H1 (cell line): Measurements from ENCODE around the gene MED29. TPM values are rescaled to one million over a fixed set of nuclear protein-coding genes. Genes with fewer than 3 reads are reported as not detected.

Experiments
- CTCF ChIA-PET: fragments of 300-600 bp; sonication (Branson Sonifier 250); formaldehyde crosslinking; loops from one replicate; lab custom pipeline; 2021; ENCODE audit not compliant: partially characterized antibody; lab: Charles Lee
- POLR2A ChIA-PET: fragments of 300-600 bp; sonication (Branson Sonifier 250); formaldehyde crosslinking; loops from one replicate; lab custom pipeline; 2021; ENCODE audit warnings: inconsistent platforms; ENCODE audit not compliant: partially characterized antibody; lab: Charles Lee
- DNase-seq, 2 experiments: peaks; one replicate each; pipeline versions ENCODE4 v3.0.0 to v3.0.0-alpha.2; 2010 to 2022; ENCODE audit warnings: low spot score in 2 of 2, low read depth in 1 of 2, mixed read lengths in 1 of 2
- FAIRE-seq: peaks from 2 replicates; lab custom pipeline; 2011; peaks lifted over from hg19 to GRCh38; lab: Jason Lieb, UNC
- H2AFZ ChIP-seq: 2 replicates; pipeline ENCODE4 v1.8.1; 2012; ENCODE audit warnings: low read length, inconsistent platforms
- H2AK5ac ChIP-seq: 2 replicates; pipeline ENCODE4 v1.6.1; 2013; ENCODE audit warnings: low read depth, low read length
- H2BK120ac ChIP-seq: replicated peaks from 2 replicates; pipeline ENCODE3; 2013; ENCODE audit warnings: low read depth, low read length, inconsistent platforms
- H2BK12ac ChIP-seq: 2 replicates; pipeline ENCODE4 v1.6.1; 2013; ENCODE audit warnings: low read depth, low read length
- H2BK15ac ChIP-seq: 2 replicates; pipeline ENCODE4 v1.6.1; 2013; ENCODE audit warnings: low read length
- H2BK20ac ChIP-seq: 2 replicates; pipeline ENCODE4 v1.6.1; 2013; ENCODE audit warnings: low read length
- H2BK5ac ChIP-seq: 2 replicates; pipeline ENCODE4 v1.6.1; 2013; ENCODE audit warnings: low read depth, low read length
- H3K14ac ChIP-seq: 2 replicates; pipeline ENCODE4 v1.6.1; 2013; ENCODE audit warnings: inconsistent platforms; ENCODE audit not compliant: insufficient read length
- H3K18ac ChIP-seq: 2 replicates; pipeline ENCODE4 v1.6.1; 2013; ENCODE audit warnings: low read length; ENCODE audit errors: extremely low read depth
- H3K23ac ChIP-seq: 2 replicates; pipeline ENCODE4 v1.6.1; 2013; ENCODE audit warnings: inconsistent platforms; ENCODE audit not compliant: insufficient read length
- H3K23me2 ChIP-seq: 2 replicates; pipeline ENCODE4 v1.6.1; 2013; ENCODE audit warnings: low read depth, low read length
- H3K27ac ChIP-seq: 2 replicates; pipeline ENCODE4 v1.6.1; 2011; ENCODE audit warnings: low read depth, low read length, inconsistent platforms
- H3K27me3 ChIP-seq, 4 experiments: replicated peaks in 1 of 4; 1 replicate in 1 of 4; 2 replicates in 3 of 4; pipeline versions ENCODE4 v1.6.1 to v1.8.1; 2011 to 2013; ENCODE audit warnings: low read length in 3 of 4, mild to moderate bottlenecking in 3 of 4, inconsistent platforms in 2 of 4, mixed read lengths in 2 of 4, moderate library complexity in 1 of 4; ENCODE audit not compliant: control insufficient read depth in 3 of 4, insufficient read depth in 3 of 4; ENCODE audit errors: extremely low read depth in 1 of 4
- H3K36me3 ChIP-seq, 4 experiments: 2 replicates each; pipeline versions ENCODE4 v1.6.1 to v1.8.1; 2011 to 2013; ENCODE audit warnings: mild to moderate bottlenecking in 4 of 4, low read length in 3 of 4, moderate library complexity in 2 of 4, control low read depth in 1 of 4, inconsistent platforms in 1 of 4; ENCODE audit not compliant: insufficient read depth in 4 of 4, control insufficient read depth in 2 of 4
- H3K4ac ChIP-seq: replicated peaks from 2 replicates; pipeline ENCODE3; 2013; ENCODE audit warnings: low read length, low read depth, mixed read lengths, inconsistent platforms; ENCODE audit not compliant: insufficient read length
- H3K4me1 ChIP-seq, 4 experiments: replicated peaks in 1 of 4; 1 replicate in 1 of 4; 2 replicates in 3 of 4; pipeline versions ENCODE4 v1.6.1 to v1.8.1; 2011 to 2013; ENCODE audit warnings: low read length in 3 of 4, inconsistent platforms in 2 of 4, mixed read lengths in 1 of 4; ENCODE audit not compliant: insufficient read depth in 4 of 4, control insufficient read depth in 3 of 4
- H3K4me2 ChIP-seq, 2 experiments: 2 replicates each; pipeline versions ENCODE4 v1.6.1 to v1.8.1; 2011 to 2013; ENCODE audit warnings: low read depth in 2 of 2, low read length in 2 of 2, control low read depth in 1 of 2, inconsistent platforms in 1 of 2, mild to moderate bottlenecking in 1 of 2; ENCODE audit not compliant: insufficient read depth in 1 of 2
- H3K4me3 ChIP-seq, 4 experiments: fragments of 200-600, 300-600 bp in 1 of 4; sonication (generic), shearing (Covaris generic), sonication (Bioruptor Twin) in 1 of 4; 2 replicates each; pipeline versions ENCODE4 v1.5.1 to v1.8.1; 2011 to 2016; ENCODE audit warnings: low read length in 4 of 4, low read depth in 3 of 4, control low read depth in 2 of 4, inconsistent platforms in 2 of 4, mild to moderate bottlenecking in 2 of 4, mixed read lengths in 1 of 4, moderate library complexity in 1 of 4; ENCODE audit not compliant: insufficient read depth in 2 of 4; ENCODE audit errors: extremely low read depth in 1 of 4
- H3K56ac ChIP-seq: replicated peaks from 2 replicates; pipeline ENCODE3; 2013; ENCODE audit warnings: low read depth, mild to moderate bottlenecking, mixed read lengths, low read length, inconsistent platforms; ENCODE audit not compliant: insufficient read length
- H3K79me1 ChIP-seq: 2 replicates; pipeline ENCODE4 v1.6.1; 2013; ENCODE audit warnings: low read depth, low read length, control low read depth
- H3K79me2 ChIP-seq, 2 experiments: 2 replicates each; pipeline versions ENCODE4 v1.6.1 to v1.8.1; 2012 to 2013; ENCODE audit warnings: low read length in 2 of 2, mild to moderate bottlenecking in 2 of 2, inconsistent platforms in 1 of 2; ENCODE audit not compliant: insufficient read depth in 2 of 2, control insufficient read depth in 1 of 2
- H3K9ac ChIP-seq, 4 experiments: replicated peaks in 1 of 4; 1 replicate in 1 of 4; 2 replicates in 3 of 4; pipeline versions ENCODE4 v1.6.1 to v1.8.1; 2011 to 2013; ENCODE audit warnings: low read depth in 3 of 4, low read length in 3 of 4, control low read depth in 2 of 4, mild to moderate bottlenecking in 2 of 4, moderate library complexity in 2 of 4, inconsistent platforms in 1 of 4; ENCODE audit errors: extremely low read depth in 1 of 4
- H3K9me3 ChIP-seq, 2 experiments: 2 replicates each; pipeline versions ENCODE4 v1.6.1 to v1.8.1; 2012 to 2013; ENCODE audit warnings: mild to moderate bottlenecking in 2 of 2, moderate library complexity in 2 of 2, control low read depth in 1 of 2, inconsistent platforms in 1 of 2, low read depth in 1 of 2, low read length in 1 of 2, mixed read lengths in 1 of 2; ENCODE audit not compliant: insufficient read depth in 2 of 2
- H4K20me1 ChIP-seq, 2 experiments: replicated peaks in 1 of 2; 2 replicates each; pipeline versions ENCODE3 to v1.8.1; 2011 to 2013; ENCODE audit warnings: inconsistent platforms in 2 of 2, low read length in 2 of 2, mild to moderate bottlenecking in 1 of 2; ENCODE audit not compliant: insufficient read depth in 2 of 2, control insufficient read depth in 1 of 2
- H4K5ac ChIP-seq: 2 replicates; pipeline ENCODE4 v1.6.1; 2013; ENCODE audit warnings: low read length, low read depth, mixed read lengths, inconsistent platforms; ENCODE audit not compliant: insufficient read length
- H4K8ac ChIP-seq: 2 replicates; pipeline ENCODE4 v1.8.0; 2013; ENCODE audit warnings: mild to moderate bottlenecking, moderate library complexity, low read length, inconsistent platforms; ENCODE audit not compliant: insufficient read depth; ENCODE audit errors: extremely low read depth
- H4K91ac ChIP-seq: replicated peaks from 2 replicates; pipeline ENCODE3; 2013; ENCODE audit warnings: low read length, mixed read lengths, inconsistent platforms; ENCODE audit not compliant: insufficient read length
- RAD21 ChIP-seq, 2 experiments: IDR thresholded peaks in 1 of 2; conservative IDR thresholded peaks in 1 of 2; 2 replicates each; pipeline ENCODE4 v1.6.1; 2011; ENCODE audit warnings: low read depth in 2 of 2, low read length in 2 of 2, improper control_type of control experiment in 1 of 2, inconsistent platforms in 1 of 2, mild to moderate bottlenecking in 1 of 2, moderate library complexity in 1 of 2
- RXRA ChIP-seq: IDR thresholded peaks from 2 replicates; pipeline ENCODE4 v1.6.1; 2011; ENCODE audit warnings: low read depth, mild to moderate bottlenecking, low read length, moderate library complexity; ENCODE audit not compliant: insufficient read depth
- WGBS, 2 experiments: shearing (Covaris generic) in 1 of 2; methylation state at CpG; one replicate each; pipeline versions ENCODE4 v1.1.6 to v1.1.7; 2013 to 2015; ENCODE audit warnings: low lambda C conversion rate in 2 of 2, mixed read lengths in 2 of 2, inconsistent platforms in 1 of 2, low coverage in 1 of 2, missing lambda C conversion rate in 1 of 2; ENCODE audit not compliant: insufficient replicate concordance in 2 of 2, insufficient coverage in 1 of 2, insufficient read length in 1 of 2; ENCODE audit errors: extremely low coverage in 1 of 2, missing lambda C conversion rate in 1 of 2; 5-methylcytosine and 5-hydroxymethylcytosine counted together
- polyA plus RNA-seq, 7 experiments: library from polyadenylated mRNA; depleted of rRNA in 3 of 7; stranded (reverse) in 5 of 7; unstranded in 2 of 7; fragments of >200 nt in 5 of 7; fragments of 200-250 nt in 2 of 7; gene quantifications; 1 replicate in 5 of 7; 2 replicates in 1 of 7; 4 replicates in 1 of 7; pipeline versions ENCODE4 v1.2.1 to v1.2.3, GENCODE V29; 2011 to 2013; ENCODE audit warnings: missing spikeins in 2 of 7, mixed read lengths in 2 of 7
- total RNA-seq: library from RNA; stranded (reverse); fragmentation: NEBNext Ultra II Directional; extraction: Animal tissue kit (Norgen Biotek cat#: 25700); gene quantifications from 2 replicates; pipeline ENCODE4 v1.2.1, GENCODE V29; 2021

MED29 gene
- total and polyA plus RNA-seq, 2 of the 8 experiments (the other 6 are each of a cell fraction or from before 2014, with no cell fraction given): 31.1 to 52.5 TPM

- no peak overlapping the region for H3K4me2 ChIP-seq
- no peak overlapping the region for H3K9ac ChIP-seq
- H3K79me2 ChIP-seq: no peaks in the 10 kb centered on the region
- H3K36me3 ChIP-seq: peaks cover 9 to 45% (median 31%) of the 10 kb centered on the region in 4 experiments
- no peak overlapping the region for H2BK15ac ChIP-seq
- peaks cover 2% of the 10 kb centered on the region; the same call in 1 of the 2 replicates for H3K79me1 ChIP-seq
- WGBS, 2 experiments: 90 to 100% methylated on average over 1 to 2 of the region's 2 CpGs
- H4K20me1 ChIP-seq: peaks cover 7 to 14% of the 10 kb centered on the region in 2 experiments
- no peaks in the 10 kb centered on the region for H3K9me3 ChIP-seq
- no peak overlapping the region for H4K91ac ChIP-seq
- H3K56ac ChIP-seq: no peak overlapping the region
- no peaks in the 10 kb centered on the region for H3K23me2 ChIP-seq
- no peak overlapping the region for H3K18ac ChIP-seq
- no peaks in the 10 kb centered on the region for H3K27me3 ChIP-seq
- no peaks in the 10 kb centered on the region for H3K4me1 ChIP-seq
- TF ChIP-seq RXRA (no peak), RAD21 (IDR thresholded peaks at IDR 0.05 in 1 of 2, conservative IDR thresholded peaks at IDR 0.05 in 1 of 2; ENCODE audit: low read depth in 2 of 2, low read length in 2 of 2) (no peak)
- H4K8ac ChIP-seq: no peak overlapping the region
- no peak overlapping the region for H3K23ac ChIP-seq
- H4K5ac ChIP-seq: no peak overlapping the region
- no peak overlapping the region for H2BK20ac ChIP-seq
- no peak overlapping the region for H3K14ac ChIP-seq
- H3K4me3 ChIP-seq: no peak overlapping the region
- H2AK5ac ChIP-seq: no peak overlapping the region
- no peak for FAIRE-seq
- H3K27ac ChIP-seq: no peak overlapping the region
- POLR2A ChIA-PET: interaction anchor here (0.6 to 2.2 kb wide), 8 partner anchors 10 to 220 kb away, joined by 3 to 9 read pairs (median 4); no protein-coding TSS in a partner anchor
- CTCF ChIA-PET: interaction anchor here (0.7 to 2.0 kb wide), 5 partner anchors 14 to 183 kb away, joined by 3 to 10 read pairs (median 3); partner anchors contain the start of gene PLEKHG2
- DNase-seq: no peak
- H2BK12ac ChIP-seq: no peak overlapping the region
- no peak overlapping the region for H3K4ac ChIP-seq
- no peak overlapping the region for H2AFZ ChIP-seq
- H2BK5ac ChIP-seq: no peak overlapping the region
- H2BK120ac ChIP-seq: no peak overlapping the region
Measured at GRCh38 chr19:39369200-39369599, 22.0 kb upstream of the MED29 start.
